K562 (cell line): ENCODE results near the gene CEP20. TPM values are rescaled to one million over a fixed set of nuclear protein-coding genes. Genes with fewer than 3 reads are reported as not detected.

Experiments
- CBFA2T2 ChIP-seq: fragments of 450-650 bp; conservative IDR thresholded peaks from 2 replicates; pipeline ENCODE4 v1.6.1; 2017; ENCODE audit warnings: mild to moderate bottlenecking
- CXXC5 ChIP-seq: fragments of 250-450 bp; sonication (Bioruptor Pico); IDR thresholded peaks from 2 replicates; pipeline ENCODE4 v1.8.0; 2022; ENCODE audit warnings: inconsistent platforms, mild to moderate bottlenecking, moderate library complexity
- DPF2 ChIP-seq: fragments of 450-650 bp; IDR thresholded peaks from 2 replicates; pipeline ENCODE4 v1.6.1; 2016
- FOS ChIP-seq: IDR thresholded peaks from 3 replicates; pipeline ENCODE4 v1.6.1; 2011; ENCODE audit not compliant: insufficient read length; ENCODE audit errors: extremely low read depth
- HSF4 ChIP-seq: fragments of 250-450 bp; sonication (Bioruptor Pico); IDR thresholded peaks from 2 replicates; pipeline ENCODE4 v2.1.2; 2022; ENCODE audit warnings: mild to moderate bottlenecking, moderate library complexity, borderline replicate concordance
- KDM2B ChIP-seq: fragments of 250-450 bp; sonication (Bioruptor Pico); IDR thresholded peaks from 2 replicates; pipeline ENCODE4 v1.8.0; 2021; ENCODE audit warnings: mild to moderate bottlenecking, moderate library complexity
- LARP7 ChIP-seq: fragments of 450-650 bp; IDR thresholded peaks from 2 replicates; pipeline ENCODE4 v1.6.1; 2016
- RNF219 ChIP-seq: fragments of 250-450 bp; sonication (Bioruptor Pico); IDR thresholded peaks from 2 replicates; pipeline ENCODE4 v1.5.0; 2022; ENCODE audit warnings: mild to moderate bottlenecking
- SMARCB1 ChIP-seq: IDR thresholded peaks from 2 replicates; pipeline ENCODE4 v1.6.1; 2011; ENCODE audit warnings: improper control_type of control experiment, low read depth; ENCODE audit not compliant: insufficient read length
- TCFL5 ChIP-seq: fragments of 250-450 bp; sonication (Bioruptor Pico); conservative IDR thresholded peaks from 2 replicates; pipeline ENCODE4 v1.6.1; 2021; ENCODE audit warnings: mild to moderate bottlenecking, moderate library complexity, matching md5 sums
- ZNF184 ChIP-seq: sonication (generic); formaldehyde crosslinking; IDR thresholded peaks from 2 replicates; pipeline ENCODE4 v1.5.0; 2020; ENCODE audit warnings: missing genetic modification reagents
- ZNF217 ChIP-seq: sonication (generic); formaldehyde crosslinking; IDR thresholded peaks from 2 replicates; pipeline ENCODE4 v1.8.0; 2022; ENCODE audit warnings: mild to moderate bottlenecking, missing genetic modification reagents
- ZNF316 ChIP-seq: fragments of 450-650 bp; IDR thresholded peaks from 2 replicates; pipeline ENCODE4 v1.6.1; 2016
- polyA plus RNA-seq, 8 experiments: library from polyadenylated mRNA; depleted of rRNA in 4 of 8; stranded (reverse) in 5 of 8; unstranded in 3 of 8; fragments of >200 nt; fragmentation: Nextera tagmentation in 2 of 8; fragmentation: Illumina TruSeq in 1 of 8; extraction: Ambion mirVana in 2 of 8; extraction: Trizol in 1 of 8; gene quantifications; 2 replicates each; pipeline versions ENCODE4 v1.2.1 to v1.2.3, GENCODE V29; 2011 to 2014; ENCODE audit warnings: inconsistent platforms in 1 of 8, missing spikeins in 1 of 8
- total RNA-seq, 7 experiments: library from RNA; depleted of rRNA in 6 of 7; stranded (reverse); fragments of >200 nt in 6 of 7; fragmentation: Illumina TruSeq in 2 of 7; extraction: Trizol in 2 of 7; gene quantifications; 2 replicates each; pipeline versions ENCODE4 v1.2.1 to v1.2.3, GENCODE V29; 2011 to 2021; ENCODE audit warnings: low replicate concordance in 1 of 7
- TF ChIP-seq, protein P1 (sequence below): fragments of 200-800 bp; sonication (Bioruptor generic); IDR thresholded peaks from 2 replicates; pipeline ENCODE4 v1.6.1; 2016; ENCODE audit warnings: missing genetic modification characterization, missing compliant biosample characterization
- TF ChIP-seq, protein P2 (sequence below): fragments of 450-650 bp; IDR thresholded peaks from 2 replicates; pipeline ENCODE4 v1.7.1; 2018; ENCODE audit warnings: mild to moderate bottlenecking, low read depth; ENCODE audit not compliant: partially characterized antibody
- TF ChIP-seq, protein P3 (sequence below): fragments of 250-450 bp; sonication (Bioruptor Pico); IDR thresholded peaks from 2 replicates; pipeline ENCODE4 v1.4.0; 2020; ENCODE audit warnings: mild to moderate bottlenecking, moderate library complexity, borderline replicate concordance

Gene CEP20
- total and polyA plus RNA-seq, 9 of the 15 experiments (the other 6 are each of a cell fraction or from before 2014, with no cell fraction given): 41.3 to 150 (median 104) TPM

DNA sequence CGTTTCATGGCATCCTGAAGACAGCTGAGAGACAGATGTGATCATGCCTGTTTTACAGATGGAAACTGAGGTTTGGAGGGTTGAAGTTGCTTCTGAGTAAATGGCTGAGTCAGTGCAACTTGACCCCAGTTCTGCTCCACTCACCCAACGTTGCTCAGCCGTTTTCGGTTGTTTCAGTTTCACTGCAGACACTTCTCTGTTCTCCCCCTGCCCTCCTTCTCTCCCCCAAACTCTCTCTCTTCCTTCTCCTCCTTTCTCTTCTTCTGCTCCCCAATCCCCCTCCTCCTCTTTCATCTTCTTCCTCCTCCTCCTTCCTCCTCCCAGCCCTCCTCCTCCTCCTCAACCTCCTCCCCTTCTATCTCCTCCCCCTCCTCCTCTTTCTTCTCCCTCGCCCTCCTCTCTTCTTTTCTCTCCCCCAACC lies 9.4 kb upstream of the CEP20 start (continued):
- TF ChIP-seq FOS (no peak), HSF4 (CRISPR knock-in tag) (no peak), KDM2B (CRISPR knock-in tag) (no peak), ZNF184 (CRISPR knock-in tag) (no peak), CXXC5 (CRISPR knock-in tag) (no peak), LARP7 (no peak), ZNF316 (peak; percentile 95), SMARCB1 (no peak), RNF219 (CRISPR knock-in tag) (no peak), DPF2 (peak; percentile 74), CBFA2T2 (no peak), TCFL5 (CRISPR knock-in tag) (no peak), ZNF217 (CRISPR knock-in tag) (no peak)
- TF ChIP-seq, protein P1, sequence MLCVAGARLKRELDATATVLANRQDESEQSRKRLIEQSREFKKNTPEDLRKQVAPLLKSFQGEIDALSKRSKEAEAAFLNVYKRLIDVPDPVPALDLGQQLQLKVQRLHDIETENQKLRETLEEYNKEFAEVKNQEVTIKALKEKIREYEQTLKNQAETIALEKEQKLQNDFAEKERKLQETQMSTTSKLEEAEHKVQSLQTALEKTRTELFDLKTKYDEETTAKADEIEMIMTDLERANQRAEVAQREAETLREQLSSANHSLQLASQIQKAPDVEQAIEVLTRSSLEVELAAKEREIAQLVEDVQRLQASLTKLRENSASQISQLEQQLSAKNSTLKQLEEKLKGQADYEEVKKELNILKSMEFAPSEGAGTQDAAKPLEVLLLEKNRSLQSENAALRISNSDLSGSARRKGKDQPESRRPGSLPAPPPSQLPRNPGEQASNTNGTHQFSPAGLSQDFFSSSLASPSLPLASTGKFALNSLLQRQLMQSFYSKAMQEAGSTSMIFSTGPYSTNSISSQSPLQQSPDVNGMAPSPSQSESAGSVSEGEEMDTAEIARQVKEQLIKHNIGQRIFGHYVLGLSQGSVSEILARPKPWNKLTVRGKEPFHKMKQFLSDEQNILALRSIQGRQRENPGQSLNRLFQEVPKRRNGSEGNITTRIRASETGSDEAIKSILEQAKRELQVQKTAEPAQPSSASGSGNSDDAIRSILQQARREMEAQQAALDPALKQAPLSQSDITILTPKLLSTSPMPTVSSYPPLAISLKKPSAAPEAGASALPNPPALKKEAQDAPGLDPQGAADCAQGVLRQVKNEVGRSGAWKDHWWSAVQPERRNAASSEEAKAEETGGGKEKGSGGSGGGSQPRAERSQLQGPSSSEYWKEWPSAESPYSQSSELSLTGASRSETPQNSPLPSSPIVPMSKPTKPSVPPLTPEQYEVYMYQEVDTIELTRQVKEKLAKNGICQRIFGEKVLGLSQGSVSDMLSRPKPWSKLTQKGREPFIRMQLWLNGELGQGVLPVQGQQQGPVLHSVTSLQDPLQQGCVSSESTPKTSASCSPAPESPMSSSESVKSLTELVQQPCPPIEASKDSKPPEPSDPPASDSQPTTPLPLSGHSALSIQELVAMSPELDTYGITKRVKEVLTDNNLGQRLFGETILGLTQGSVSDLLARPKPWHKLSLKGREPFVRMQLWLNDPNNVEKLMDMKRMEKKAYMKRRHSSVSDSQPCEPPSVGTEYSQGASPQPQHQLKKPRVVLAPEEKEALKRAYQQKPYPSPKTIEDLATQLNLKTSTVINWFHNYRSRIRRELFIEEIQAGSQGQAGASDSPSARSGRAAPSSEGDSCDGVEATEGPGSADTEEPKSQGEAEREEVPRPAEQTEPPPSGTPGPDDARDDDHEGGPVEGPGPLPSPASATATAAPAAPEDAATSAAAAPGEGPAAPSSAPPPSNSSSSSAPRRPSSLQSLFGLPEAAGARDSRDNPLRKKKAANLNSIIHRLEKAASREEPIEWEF (CRISPR knock-in tag): no peak
- TF ChIP-seq, protein P2, sequence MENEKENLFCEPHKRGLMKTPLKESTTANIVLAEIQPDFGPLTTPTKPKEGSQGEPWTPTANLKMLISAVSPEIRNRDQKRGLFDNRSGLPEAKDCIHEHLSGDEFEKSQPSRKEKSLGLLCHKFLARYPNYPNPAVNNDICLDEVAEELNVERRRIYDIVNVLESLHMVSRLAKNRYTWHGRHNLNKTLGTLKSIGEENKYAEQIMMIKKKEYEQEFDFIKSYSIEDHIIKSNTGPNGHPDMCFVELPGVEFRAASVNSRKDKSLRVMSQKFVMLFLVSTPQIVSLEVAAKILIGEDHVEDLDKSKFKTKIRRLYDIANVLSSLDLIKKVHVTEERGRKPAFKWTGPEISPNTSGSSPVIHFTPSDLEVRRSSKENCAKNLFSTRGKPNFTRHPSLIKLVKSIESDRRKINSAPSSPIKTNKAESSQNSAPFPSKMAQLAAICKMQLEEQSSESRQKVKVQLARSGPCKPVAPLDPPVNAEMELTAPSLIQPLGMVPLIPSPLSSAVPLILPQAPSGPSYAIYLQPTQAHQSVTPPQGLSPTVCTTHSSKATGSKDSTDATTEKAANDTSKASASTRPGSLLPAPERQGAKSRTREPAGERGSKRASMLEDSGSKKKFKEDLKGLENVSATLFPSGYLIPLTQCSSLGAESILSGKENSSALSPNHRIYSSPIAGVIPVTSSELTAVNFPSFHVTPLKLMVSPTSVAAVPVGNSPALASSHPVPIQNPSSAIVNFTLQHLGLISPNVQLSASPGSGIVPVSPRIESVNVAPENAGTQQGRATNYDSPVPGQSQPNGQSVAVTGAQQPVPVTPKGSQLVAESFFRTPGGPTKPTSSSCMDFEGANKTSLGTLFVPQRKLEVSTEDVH: no peak
- TF ChIP-seq, protein P3, sequence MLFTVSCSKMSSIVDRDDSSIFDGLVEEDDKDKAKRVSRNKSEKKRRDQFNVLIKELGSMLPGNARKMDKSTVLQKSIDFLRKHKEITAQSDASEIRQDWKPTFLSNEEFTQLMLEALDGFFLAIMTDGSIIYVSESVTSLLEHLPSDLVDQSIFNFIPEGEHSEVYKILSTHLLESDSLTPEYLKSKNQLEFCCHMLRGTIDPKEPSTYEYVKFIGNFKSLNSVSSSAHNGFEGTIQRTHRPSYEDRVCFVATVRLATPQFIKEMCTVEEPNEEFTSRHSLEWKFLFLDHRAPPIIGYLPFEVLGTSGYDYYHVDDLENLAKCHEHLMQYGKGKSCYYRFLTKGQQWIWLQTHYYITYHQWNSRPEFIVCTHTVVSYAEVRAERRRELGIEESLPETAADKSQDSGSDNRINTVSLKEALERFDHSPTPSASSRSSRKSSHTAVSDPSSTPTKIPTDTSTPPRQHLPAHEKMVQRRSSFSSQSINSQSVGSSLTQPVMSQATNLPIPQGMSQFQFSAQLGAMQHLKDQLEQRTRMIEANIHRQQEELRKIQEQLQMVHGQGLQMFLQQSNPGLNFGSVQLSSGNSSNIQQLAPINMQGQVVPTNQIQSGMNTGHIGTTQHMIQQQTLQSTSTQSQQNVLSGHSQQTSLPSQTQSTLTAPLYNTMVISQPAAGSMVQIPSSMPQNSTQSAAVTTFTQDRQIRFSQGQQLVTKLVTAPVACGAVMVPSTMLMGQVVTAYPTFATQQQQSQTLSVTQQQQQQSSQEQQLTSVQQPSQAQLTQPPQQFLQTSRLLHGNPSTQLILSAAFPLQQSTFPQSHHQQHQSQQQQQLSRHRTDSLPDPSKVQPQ (CRISPR knock-in tag): no peak
